H1 (cell line): ENCODE data around the gene SDF2. TPM values are rescaled to one million over a fixed set of nuclear protein-coding genes. Genes with fewer than 3 reads are reported as not detected.

Source experiments
- CBX5 ChIP-seq: fragments of 300-800, 300-1000 bp; sonication (generic); IDR thresholded peaks from 2 replicates; pipeline ENCODE4 v1.7.1; 2016; ENCODE audit warnings: antibody characterized with exemption, low read length, low read depth
- CHD7 ChIP-seq: fragments of 300-600 bp; sonication (generic); IDR thresholded peaks from 2 replicates; pipeline ENCODE4 v1.7.1; 2012; ENCODE audit warnings: low read length, moderate library complexity, mild to moderate bottlenecking, inconsistent platforms; ENCODE audit not compliant: insufficient replicate concordance
- CREB1 ChIP-seq: IDR thresholded peaks from 2 replicates; pipeline ENCODE4 v1.6.1; 2012; ENCODE audit warnings: inconsistent platforms
- EP300 ChIP-seq, 2 experiments: IDR thresholded peaks; 1 replicate in 1 of 2; 2 replicates in 1 of 2; pipeline ENCODE4 v1.6.1; 2011 to 2012; ENCODE audit warnings: low read depth in 2 of 2, low read length in 2 of 2, mild to moderate bottlenecking in 2 of 2, borderline replicate concordance in 1 of 2, inconsistent platforms in 1 of 2, moderate library complexity in 1 of 2
- GABPA ChIP-seq: IDR thresholded peaks from 2 replicates; pipeline ENCODE4 v1.6.1; 2011; ENCODE audit warnings: mild to moderate bottlenecking, low read length, moderate library complexity, borderline replicate concordance; ENCODE audit not compliant: insufficient read depth
- KDM1A ChIP-seq: fragments of 200-600, 300-600 bp; sonication (generic); IDR thresholded peaks from 2 replicates; pipeline ENCODE4 v1.7.1; 2016; ENCODE audit warnings: mild to moderate bottlenecking, low read length, borderline replicate concordance
- KDM4A ChIP-seq: IDR thresholded peaks from one replicate; pipeline ENCODE4 v1.7.1; 2012; ENCODE audit warnings: low read depth, mild to moderate bottlenecking, moderate library complexity, low read length, inconsistent platforms; ENCODE audit not compliant: severe bottlenecking
- POLR2A ChIP-seq, 2 experiments: IDR thresholded peaks; 1 replicate in 1 of 2; 2 replicates in 1 of 2; pipeline ENCODE4 v1.6.1; 2011; ENCODE audit warnings: low read depth in 2 of 2, low read length in 2 of 2, mild to moderate bottlenecking in 2 of 2; ENCODE audit errors: control extremely low read depth in 1 of 2
- POLR2AphosphoS5 ChIP-seq: IDR thresholded peaks from 2 replicates; pipeline ENCODE4 v1.6.1; 2011; ENCODE audit warnings: low read depth, low read length
- RXRA ChIP-seq: IDR thresholded peaks from 2 replicates; pipeline ENCODE4 v1.6.1; 2011; ENCODE audit warnings: low read depth, mild to moderate bottlenecking, low read length, moderate library complexity; ENCODE audit not compliant: insufficient read depth
- TAF1 ChIP-seq: IDR thresholded peaks from 2 replicates; pipeline ENCODE4 v1.6.1; 2011; ENCODE audit warnings: mild to moderate bottlenecking, low read depth, low read length
- TCF12 ChIP-seq: IDR thresholded peaks from 2 replicates; pipeline ENCODE4 v1.6.1; 2011; ENCODE audit warnings: low read depth, mild to moderate bottlenecking, low read length
- TEAD4 ChIP-seq: IDR thresholded peaks from 2 replicates; pipeline ENCODE4 v1.6.1; 2012; ENCODE audit warnings: low read depth, low read length, inconsistent platforms, mixed read lengths
- polyA plus RNA-seq, 7 experiments: library from polyadenylated mRNA; depleted of rRNA in 3 of 7; stranded (reverse) in 5 of 7; unstranded in 2 of 7; fragments of >200 nt in 5 of 7; fragments of 200-250 nt in 2 of 7; gene quantifications; 1 replicate in 5 of 7; 2 replicates in 1 of 7; 4 replicates in 1 of 7; pipeline versions ENCODE4 v1.2.1 to v1.2.3, GENCODE V29; 2011 to 2013; ENCODE audit warnings: missing spikeins in 2 of 7, mixed read lengths in 2 of 7
- total RNA-seq: library from RNA; stranded (reverse); fragmentation: NEBNext Ultra II Directional; extraction: Animal tissue kit (Norgen Biotek cat#: 25700); gene quantifications from 2 replicates; pipeline ENCODE4 v1.2.1, GENCODE V29; 2021

Gene SDF2
- total and polyA plus RNA-seq, 2 of the 8 experiments (the other 6 are each of a cell fraction or from before 2014, with no cell fraction given): 44.8 to 65.4 TPM

- TF ChIP-seq CHD7 (no peak), RXRA (no peak), CBX5 (no peak), POLR2AphosphoS5 (no peak), TCF12 (no peak), KDM4A (no peak), EP300 (IDR thresholded peaks at IDR 0.05; ENCODE audit: borderline replicate concordance in 1 of 2, low read depth in 2 of 2, low read length in 2 of 2) (no peak), POLR2A (IDR thresholded peaks at IDR 0.05; ENCODE audit: control extremely low read depth in 1 of 2, low read depth in 2 of 2, low read length in 2 of 2) (no peak), KDM1A (no peak), CREB1 (no peak), GABPA (no peak), TEAD4 (no peak), TAF1 (no peak)
Measured at GRCh38 chr17:28610376-28610775, 51.3 kb downstream of the SDF2 start (continued).
